H1 (cell line): ENCODE data around the gene OSBP. TPM values are rescaled to one million over a fixed set of nuclear protein-coding genes. Genes with fewer than 3 reads are reported as not detected.

Source experiments
- CTCF ChIA-PET: fragments of 300-600 bp; sonication (Branson Sonifier 250); formaldehyde crosslinking; loops from one replicate; lab custom pipeline; 2021; ENCODE audit not compliant: partially characterized antibody; lab: Charles Lee
- POLR2A ChIA-PET: fragments of 300-600 bp; sonication (Branson Sonifier 250); formaldehyde crosslinking; loops from one replicate; lab custom pipeline; 2021; ENCODE audit warnings: inconsistent platforms; ENCODE audit not compliant: partially characterized antibody; lab: Charles Lee
- DNase-seq, 2 experiments: peaks; one replicate each; pipeline versions ENCODE4 v3.0.0 to v3.0.0-alpha.2; 2010 to 2022; ENCODE audit warnings: low spot score in 2 of 2, low read depth in 1 of 2, mixed read lengths in 1 of 2
- FAIRE-seq: peaks from 2 replicates; lab custom pipeline; 2011; peaks lifted over from hg19 to GRCh38; lab: Jason Lieb, UNC
- H2AFZ ChIP-seq: 2 replicates; pipeline ENCODE4 v1.8.1; 2012; ENCODE audit warnings: low read length, inconsistent platforms
- H2AK5ac ChIP-seq: 2 replicates; pipeline ENCODE4 v1.6.1; 2013; ENCODE audit warnings: low read depth, low read length
- H2BK120ac ChIP-seq: replicated peaks from 2 replicates; pipeline ENCODE3; 2013; ENCODE audit warnings: low read depth, low read length, inconsistent platforms
- H2BK12ac ChIP-seq: 2 replicates; pipeline ENCODE4 v1.6.1; 2013; ENCODE audit warnings: low read depth, low read length
- H2BK15ac ChIP-seq: 2 replicates; pipeline ENCODE4 v1.6.1; 2013; ENCODE audit warnings: low read length
- H2BK20ac ChIP-seq: 2 replicates; pipeline ENCODE4 v1.6.1; 2013; ENCODE audit warnings: low read length
- H2BK5ac ChIP-seq: 2 replicates; pipeline ENCODE4 v1.6.1; 2013; ENCODE audit warnings: low read depth, low read length
- H3K14ac ChIP-seq: 2 replicates; pipeline ENCODE4 v1.6.1; 2013; ENCODE audit warnings: inconsistent platforms; ENCODE audit not compliant: insufficient read length
- H3K18ac ChIP-seq: 2 replicates; pipeline ENCODE4 v1.6.1; 2013; ENCODE audit warnings: low read length; ENCODE audit errors: extremely low read depth
- H3K23ac ChIP-seq: 2 replicates; pipeline ENCODE4 v1.6.1; 2013; ENCODE audit warnings: inconsistent platforms; ENCODE audit not compliant: insufficient read length
- H3K23me2 ChIP-seq: 2 replicates; pipeline ENCODE4 v1.6.1; 2013; ENCODE audit warnings: low read depth, low read length
- H3K27ac ChIP-seq: 2 replicates; pipeline ENCODE4 v1.6.1; 2011; ENCODE audit warnings: low read depth, low read length, inconsistent platforms
- H3K27me3 ChIP-seq, 4 experiments: replicated peaks in 1 of 4; 1 replicate in 1 of 4; 2 replicates in 3 of 4; pipeline versions ENCODE4 v1.6.1 to v1.8.1; 2011 to 2013; ENCODE audit warnings: low read length in 3 of 4, mild to moderate bottlenecking in 3 of 4, inconsistent platforms in 2 of 4, mixed read lengths in 2 of 4, moderate library complexity in 1 of 4; ENCODE audit not compliant: control insufficient read depth in 3 of 4, insufficient read depth in 3 of 4; ENCODE audit errors: extremely low read depth in 1 of 4
- H3K36me3 ChIP-seq, 4 experiments: 2 replicates each; pipeline versions ENCODE4 v1.6.1 to v1.8.1; 2011 to 2013; ENCODE audit warnings: mild to moderate bottlenecking in 4 of 4, low read length in 3 of 4, moderate library complexity in 2 of 4, control low read depth in 1 of 4, inconsistent platforms in 1 of 4; ENCODE audit not compliant: insufficient read depth in 4 of 4, control insufficient read depth in 2 of 4
- H3K4ac ChIP-seq: replicated peaks from 2 replicates; pipeline ENCODE3; 2013; ENCODE audit warnings: low read length, low read depth, mixed read lengths, inconsistent platforms; ENCODE audit not compliant: insufficient read length
- H3K4me1 ChIP-seq, 4 experiments: replicated peaks in 1 of 4; 1 replicate in 1 of 4; 2 replicates in 3 of 4; pipeline versions ENCODE4 v1.6.1 to v1.8.1; 2011 to 2013; ENCODE audit warnings: low read length in 3 of 4, inconsistent platforms in 2 of 4, mixed read lengths in 1 of 4; ENCODE audit not compliant: insufficient read depth in 4 of 4, control insufficient read depth in 3 of 4
- H3K4me2 ChIP-seq, 2 experiments: 2 replicates each; pipeline versions ENCODE4 v1.6.1 to v1.8.1; 2011 to 2013; ENCODE audit warnings: low read depth in 2 of 2, low read length in 2 of 2, control low read depth in 1 of 2, inconsistent platforms in 1 of 2, mild to moderate bottlenecking in 1 of 2; ENCODE audit not compliant: insufficient read depth in 1 of 2
- H3K4me3 ChIP-seq, 4 experiments: fragments of 200-600, 300-600 bp in 1 of 4; sonication (generic), shearing (Covaris generic), sonication (Bioruptor Twin) in 1 of 4; 2 replicates each; pipeline versions ENCODE4 v1.5.1 to v1.8.1; 2011 to 2016; ENCODE audit warnings: low read length in 4 of 4, low read depth in 3 of 4, control low read depth in 2 of 4, inconsistent platforms in 2 of 4, mild to moderate bottlenecking in 2 of 4, mixed read lengths in 1 of 4, moderate library complexity in 1 of 4; ENCODE audit not compliant: insufficient read depth in 2 of 4; ENCODE audit errors: extremely low read depth in 1 of 4
- H3K56ac ChIP-seq: replicated peaks from 2 replicates; pipeline ENCODE3; 2013; ENCODE audit warnings: low read depth, mild to moderate bottlenecking, mixed read lengths, low read length, inconsistent platforms; ENCODE audit not compliant: insufficient read length
- H3K79me1 ChIP-seq: 2 replicates; pipeline ENCODE4 v1.6.1; 2013; ENCODE audit warnings: low read depth, low read length, control low read depth
- H3K79me2 ChIP-seq, 2 experiments: 2 replicates each; pipeline versions ENCODE4 v1.6.1 to v1.8.1; 2012 to 2013; ENCODE audit warnings: low read length in 2 of 2, mild to moderate bottlenecking in 2 of 2, inconsistent platforms in 1 of 2; ENCODE audit not compliant: insufficient read depth in 2 of 2, control insufficient read depth in 1 of 2
- H3K9ac ChIP-seq, 4 experiments: replicated peaks in 1 of 4; 1 replicate in 1 of 4; 2 replicates in 3 of 4; pipeline versions ENCODE4 v1.6.1 to v1.8.1; 2011 to 2013; ENCODE audit warnings: low read depth in 3 of 4, low read length in 3 of 4, control low read depth in 2 of 4, mild to moderate bottlenecking in 2 of 4, moderate library complexity in 2 of 4, inconsistent platforms in 1 of 4; ENCODE audit errors: extremely low read depth in 1 of 4
- H3K9me3 ChIP-seq, 2 experiments: 2 replicates each; pipeline versions ENCODE4 v1.6.1 to v1.8.1; 2012 to 2013; ENCODE audit warnings: mild to moderate bottlenecking in 2 of 2, moderate library complexity in 2 of 2, control low read depth in 1 of 2, inconsistent platforms in 1 of 2, low read depth in 1 of 2, low read length in 1 of 2, mixed read lengths in 1 of 2; ENCODE audit not compliant: insufficient read depth in 2 of 2
- H4K20me1 ChIP-seq, 2 experiments: replicated peaks in 1 of 2; 2 replicates each; pipeline versions ENCODE3 to v1.8.1; 2011 to 2013; ENCODE audit warnings: inconsistent platforms in 2 of 2, low read length in 2 of 2, mild to moderate bottlenecking in 1 of 2; ENCODE audit not compliant: insufficient read depth in 2 of 2, control insufficient read depth in 1 of 2
- H4K5ac ChIP-seq: 2 replicates; pipeline ENCODE4 v1.6.1; 2013; ENCODE audit warnings: low read length, low read depth, mixed read lengths, inconsistent platforms; ENCODE audit not compliant: insufficient read length
- H4K8ac ChIP-seq: 2 replicates; pipeline ENCODE4 v1.8.0; 2013; ENCODE audit warnings: mild to moderate bottlenecking, moderate library complexity, low read length, inconsistent platforms; ENCODE audit not compliant: insufficient read depth; ENCODE audit errors: extremely low read depth
- H4K91ac ChIP-seq: replicated peaks from 2 replicates; pipeline ENCODE3; 2013; ENCODE audit warnings: low read length, mixed read lengths, inconsistent platforms; ENCODE audit not compliant: insufficient read length
- BACH1 ChIP-seq: IDR thresholded peaks from 2 replicates; pipeline ENCODE4 v1.6.1; 2012; ENCODE audit warnings: low read length, improper control_type of control experiment
- SIN3A ChIP-seq, 2 experiments: IDR thresholded peaks in 1 of 2; conservative IDR thresholded peaks in 1 of 2; 2 replicates each; pipeline ENCODE4 v1.6.1; 2011 to 2012; ENCODE audit warnings: low read length in 2 of 2, improper control_type of control experiment in 1 of 2, low read depth in 1 of 2, mild to moderate bottlenecking in 1 of 2
- WGBS, 2 experiments: shearing (Covaris generic) in 1 of 2; methylation state at CpG; one replicate each; pipeline versions ENCODE4 v1.1.6 to v1.1.7; 2013 to 2015; ENCODE audit warnings: low lambda C conversion rate in 2 of 2, mixed read lengths in 2 of 2, inconsistent platforms in 1 of 2, low coverage in 1 of 2, missing lambda C conversion rate in 1 of 2; ENCODE audit not compliant: insufficient replicate concordance in 2 of 2, insufficient coverage in 1 of 2, insufficient read length in 1 of 2; ENCODE audit errors: extremely low coverage in 1 of 2, missing lambda C conversion rate in 1 of 2; 5-methylcytosine and 5-hydroxymethylcytosine counted together
- polyA plus RNA-seq, 7 experiments: library from polyadenylated mRNA; depleted of rRNA in 3 of 7; stranded (reverse) in 5 of 7; unstranded in 2 of 7; fragments of >200 nt in 5 of 7; fragments of 200-250 nt in 2 of 7; gene quantifications; 1 replicate in 5 of 7; 2 replicates in 1 of 7; 4 replicates in 1 of 7; pipeline versions ENCODE4 v1.2.1 to v1.2.3, GENCODE V29; 2011 to 2013; ENCODE audit warnings: missing spikeins in 2 of 7, mixed read lengths in 2 of 7
- total RNA-seq: library from RNA; stranded (reverse); fragmentation: NEBNext Ultra II Directional; extraction: Animal tissue kit (Norgen Biotek cat#: 25700); gene quantifications from 2 replicates; pipeline ENCODE4 v1.2.1, GENCODE V29; 2021

Gene OSBP
- total and polyA plus RNA-seq, 2 of the 8 experiments (the other 6 are each of a cell fraction or from before 2014, with no cell fraction given): 13.2 to 43.1 TPM

- TF ChIP-seq SIN3A (conservative IDR thresholded peaks at IDR 0.05 in 1 of 2, IDR thresholded peaks at IDR 0.05 in 1 of 2; ENCODE audit: low read depth in 1 of 2, low read length in 2 of 2) (no peak), BACH1 (peak; percentile 82)
- no peak overlapping the region for H3K9ac ChIP-seq
- H3K27me3 ChIP-seq: no peaks in the 10 kb centered on the region
These were observed 43.5 kb downstream of the OSBP start for GRCh38 chr11:59572091-59572490.

More at GRCh38 chr11:59572091-59572490, 43.5 kb downstream of the OSBP start:
- H2AFZ ChIP-seq: no peak overlapping the region
- H3K14ac ChIP-seq: no peak overlapping the region
- no peak overlapping the region for H3K4ac ChIP-seq
- H2BK120ac ChIP-seq: no peak overlapping the region
- no peaks in the 10 kb centered on the region for H3K4me1 ChIP-seq
- no peak for FAIRE-seq
- H4K91ac ChIP-seq: no peak overlapping the region
- no peak overlapping the region for H3K23ac ChIP-seq
- ChIA-PET POLR2A (no interaction called here), CTCF (interaction anchor here (0.6 to 1.4 kb wide), 3 partner anchors 13 to 40 kb away, joined by 3 read pairs; no protein-coding TSS in a partner anchor)
- H3K79me2 ChIP-seq: no peaks in the 10 kb centered on the region
- H3K23me2 ChIP-seq: no peaks in the 10 kb centered on the region
- H2BK12ac ChIP-seq: no peak overlapping the region
- no peak for DNase-seq
- no peak overlapping the region for H3K56ac ChIP-seq
- no peak overlapping the region for H3K18ac ChIP-seq
- H2BK15ac ChIP-seq: no peak overlapping the region
- H2AK5ac ChIP-seq: no peak overlapping the region
- H3K4me3 ChIP-seq: no peak overlapping the region
- no peak overlapping the region for H4K5ac ChIP-seq
- H2BK20ac ChIP-seq: no peak overlapping the region
- H3K27ac ChIP-seq: no peak overlapping the region
- 96% methylated on average over 5 of the region's 5 CpGs; no CpG with 5 or more reads in 1 of the 2 experiments for WGBS, 2 experiments
- H3K9me3 ChIP-seq: no peaks in the 10 kb centered on the region
- H3K36me3 ChIP-seq: peaks cover 6 to 22% (median 16%) of the 10 kb centered on the region in 4 experiments; a peak in 6 of 8 replicates
- H2BK5ac ChIP-seq: no peak overlapping the region
- H4K8ac ChIP-seq: no peak overlapping the region
- H4K20me1 ChIP-seq: peaks cover 0 to 2% of the 10 kb centered on the region in 2 experiments
- no peak overlapping the region for H3K4me2 ChIP-seq
- no peaks in the 10 kb centered on the region for H3K79me1 ChIP-seq
